HG03460 (cell line): Measurements from ENCODE around the gene BCO1.
"Not testable (repeated sequence)": the region's sequence is repeated elsewhere in the genome, so short reads cannot be mapped to it uniquely, and the experiment has no call there.

Experiments used
- ATAC-seq: cut with Tn5 transposase; IDR thresholded peaks from one replicate; pipeline ENCODE4 v1.9.1; 2021; ENCODE audit not compliant: unreplicated experiment

The BCO1 gene

GRCh38 chr16:81238296-81239011 lies at the start of gene BCO1:
TSS of gene BCO1 (plus strand) at chr16:81238689. CDS start at chr16:81238909, 220 bp downstream.
- peak; percentile 70 for ATAC-seq

DNA sequence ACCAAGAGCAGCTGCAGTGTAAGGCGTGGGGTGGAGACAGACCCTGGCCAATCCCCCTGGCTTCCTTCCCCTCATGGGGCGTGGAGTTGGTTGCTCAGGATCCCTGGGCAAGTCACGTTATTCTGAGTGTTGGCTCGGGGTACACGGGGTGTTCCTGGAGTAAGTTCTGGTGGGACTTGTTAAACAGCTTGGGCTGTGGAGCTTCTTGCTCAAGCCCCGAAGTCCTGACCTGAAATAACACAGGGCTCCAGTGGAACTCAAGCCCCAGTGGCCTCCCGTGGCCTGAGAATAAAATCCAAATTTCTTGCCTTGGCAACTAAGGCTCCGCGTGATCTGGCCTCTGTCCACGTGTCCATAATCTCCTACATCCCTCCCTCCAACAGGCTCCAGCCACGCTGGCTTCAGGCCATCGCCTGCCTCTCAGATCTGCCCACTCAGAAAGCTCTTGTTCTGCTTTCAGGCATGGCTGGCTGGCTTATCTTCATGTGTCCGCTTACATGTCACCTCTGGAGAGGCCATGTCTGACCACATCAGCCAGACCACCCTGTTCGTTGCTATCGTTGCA lies 49.3 kb upstream of the BCO1 start:
- ATAC-seq: no peak

DNA sequence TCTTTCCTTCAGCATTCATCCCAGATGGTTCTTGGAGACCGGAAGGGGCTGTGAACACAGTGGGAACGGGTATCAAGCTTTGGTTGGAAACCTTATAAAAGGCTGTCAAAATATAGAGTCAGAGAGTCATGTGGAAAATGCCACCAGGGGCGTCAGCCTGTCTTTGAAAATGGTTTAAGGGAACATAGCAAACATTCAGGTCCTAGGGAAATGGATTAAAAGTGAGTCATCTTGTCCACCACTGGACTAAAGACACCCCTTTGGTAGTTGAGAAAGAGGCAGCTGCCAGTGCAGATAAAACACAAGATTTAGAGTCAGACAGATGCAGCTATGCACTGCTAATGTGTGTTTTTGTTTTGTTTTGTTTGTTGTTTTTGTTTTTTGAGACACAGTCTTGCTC lies 47.8 kb upstream of the BCO1 start:
- ATAC-seq: no peak

GRCh38 chr16:81195885-81196534 lies 42.5 kb upstream of the BCO1 start:
- ATAC-seq: no peak

- ATAC-seq: no peak
Measured at GRCh38 chr16:81198635-81199034, 39.9 kb upstream of the BCO1 start.

GRCh38 chr16:81201267-81201666 lies 37.2 kb upstream of the BCO1 start:
- no peak for ATAC-seq

- no peak for ATAC-seq
Measured at GRCh38 chr16:81204798-81205680, 33.5 kb upstream of the BCO1 start.

DNA sequence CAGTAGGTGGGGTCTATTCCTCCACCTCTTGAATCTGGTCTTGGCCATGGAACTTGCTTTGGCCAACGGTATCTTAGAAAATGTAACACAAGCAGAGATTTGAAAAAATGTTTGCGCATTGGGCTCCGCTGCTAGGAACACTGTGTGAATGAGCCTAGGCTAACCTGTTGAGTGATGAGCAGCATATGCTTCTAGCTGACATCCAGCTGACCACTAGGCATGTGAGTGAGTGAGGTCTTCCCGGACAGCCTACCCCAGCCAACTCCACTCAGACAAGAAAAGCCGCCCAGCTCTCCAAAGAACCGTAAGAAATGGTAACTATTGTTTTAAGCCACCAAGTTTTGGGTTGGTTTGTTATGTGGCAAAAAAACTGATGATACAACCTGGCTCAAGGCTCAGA lies 31.4 kb upstream of the BCO1 start:
- no peak for ATAC-seq

DNA sequence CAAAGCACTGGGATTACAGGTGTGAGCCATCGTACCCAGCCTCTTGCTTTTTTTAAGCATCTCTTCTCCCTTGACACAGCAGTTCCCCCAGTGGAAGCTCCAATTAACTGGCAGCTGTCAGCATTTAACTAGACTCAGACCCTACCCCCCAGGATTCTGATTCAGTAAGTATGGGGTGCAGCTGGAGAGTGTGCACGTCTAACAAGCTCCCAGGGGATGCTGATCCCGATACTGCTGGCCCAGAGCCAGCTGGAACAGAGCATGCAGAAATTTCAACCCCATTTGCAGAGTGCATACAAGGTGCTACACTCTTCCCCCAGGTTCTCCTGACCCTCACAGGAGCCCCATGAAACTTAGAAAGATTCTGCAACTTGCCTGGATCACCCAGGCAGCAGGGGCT lies 27.7 kb upstream of the BCO1 start:
- ATAC-seq: no peak

GRCh38 chr16:81212830-81213465 lies 25.5 kb upstream of the BCO1 start:
- ATAC-seq: no peak

DNA sequence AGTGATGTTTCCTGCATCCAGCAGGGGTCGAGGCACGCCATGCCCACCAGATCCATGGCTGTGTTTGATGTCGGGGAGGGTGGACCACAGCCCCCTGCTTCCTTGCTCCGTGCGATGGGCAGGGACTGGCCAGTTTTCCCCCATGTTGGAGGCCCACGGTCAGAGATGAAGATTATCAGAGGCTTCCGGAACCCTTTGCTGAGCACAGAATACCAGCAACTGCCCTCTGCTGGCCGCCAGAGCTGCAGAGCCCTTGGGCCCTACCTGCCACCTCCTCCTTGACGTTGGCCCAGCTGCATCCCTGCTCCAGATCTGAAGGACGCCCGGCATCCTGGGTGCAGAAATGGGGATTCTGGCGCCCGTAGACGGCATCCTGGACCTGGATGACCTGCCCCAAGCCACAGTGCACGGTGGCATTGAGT lies 23.7 kb upstream of the BCO1 start:
- ATAC-seq: no peak

GRCh38 chr16:81216114-81216513 lies 22.4 kb upstream of the BCO1 start:
- no peak for ATAC-seq

GRCh38 chr16:81216706-81217105 lies 21.8 kb upstream of the BCO1 start:
- no peak for ATAC-seq

- ATAC-seq: no peak
Measured at GRCh38 chr16:81219151-81219550, 19.3 kb upstream of the BCO1 start.

DNA sequence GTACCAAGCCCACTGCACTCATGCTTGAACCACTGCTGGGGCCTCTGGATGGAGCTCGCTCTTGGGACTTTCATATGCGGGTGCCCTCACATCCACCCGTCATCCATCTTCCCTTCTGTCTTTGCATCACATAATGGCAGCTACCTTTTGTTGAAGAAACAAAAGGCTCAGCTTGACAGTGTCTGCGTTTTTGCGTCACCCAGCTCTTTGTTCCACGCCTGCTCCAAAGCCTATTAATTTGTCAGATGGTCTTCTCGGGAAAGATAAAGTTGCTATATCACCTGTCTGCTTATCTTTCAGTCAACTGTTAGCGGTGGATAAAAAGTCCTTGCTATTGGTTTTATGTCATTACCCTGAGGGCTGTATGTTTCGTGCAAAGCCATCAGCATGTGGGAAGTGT lies 18.1 kb upstream of the BCO1 start:
- no peak for ATAC-seq

GRCh38 chr16:81221731-81222130 lies 16.8 kb upstream of the BCO1 start:
- no peak for ATAC-seq

DNA sequence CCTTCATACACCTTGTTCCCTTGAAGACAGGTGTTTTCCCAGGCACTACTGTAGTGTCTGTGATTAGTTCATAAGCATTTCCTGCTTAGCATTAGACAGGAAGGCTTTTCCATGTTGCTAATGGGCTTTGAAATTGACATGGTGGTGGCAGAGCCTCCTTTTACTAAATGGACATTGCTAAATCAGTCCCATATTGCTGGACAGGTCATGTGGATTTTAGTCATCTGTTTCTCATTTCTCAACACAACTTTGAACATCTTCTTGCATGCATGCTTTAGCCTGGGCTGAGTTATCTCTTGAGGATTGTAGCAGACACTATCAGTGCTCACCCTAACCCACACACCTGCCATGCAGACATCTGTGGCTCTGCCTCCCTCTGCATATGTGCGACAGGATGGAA lies 13.7 kb upstream of the BCO1 start:
- no peak for ATAC-seq

- not testable (repeated sequence) for ATAC-seq
Measured at GRCh38 chr16:81225697-81226096, 12.8 kb upstream of the BCO1 start.

- no peak for ATAC-seq
Measured at GRCh38 chr16:81227785-81228184, 10.7 kb upstream of the BCO1 start.

DNA sequence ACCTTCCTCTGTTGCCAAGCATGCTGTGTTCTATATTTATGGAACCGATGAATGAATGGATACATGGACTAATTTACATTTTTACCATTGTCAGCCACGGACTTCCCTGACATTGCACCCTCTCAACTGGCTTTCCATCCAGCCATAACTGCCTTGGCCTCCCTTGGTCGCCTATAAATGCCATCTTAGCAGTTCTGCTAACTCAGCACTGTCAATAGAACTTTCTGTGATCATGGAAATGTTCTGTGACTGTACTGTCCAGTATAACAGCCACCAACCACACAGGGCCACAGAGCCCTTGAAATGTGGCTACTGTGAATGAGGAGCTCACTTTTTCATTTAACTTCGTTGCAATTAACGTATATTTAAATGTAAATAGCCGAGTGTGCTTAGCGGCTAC lies 8.7 kb upstream of the BCO1 start:
- no peak for ATAC-seq

DNA sequence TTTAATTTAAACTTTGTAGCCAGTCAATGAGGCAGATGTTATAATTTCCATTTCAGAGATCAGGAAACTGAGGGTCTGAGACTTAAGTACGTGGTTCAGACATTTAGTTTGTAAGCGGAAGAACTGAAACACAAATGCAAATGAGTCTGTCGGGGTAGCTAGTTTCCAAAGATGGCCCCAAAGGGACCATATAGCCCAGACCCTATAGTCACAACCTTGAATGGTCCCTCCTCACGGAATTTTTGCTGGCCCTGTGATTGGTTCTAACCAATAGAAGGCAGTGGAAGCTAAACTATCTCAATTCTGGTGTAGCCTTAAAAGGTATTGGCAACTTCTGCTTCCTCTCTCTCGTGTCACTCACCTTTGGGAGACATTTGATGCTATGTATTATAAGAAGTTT lies 7.5 kb upstream of the BCO1 start:
- ATAC-seq: no peak
